PC-9 (cell line): Measurements from ENCODE around the gene VPS16.

Source experiments
- EZH2 ChIP-seq: fragments of 200-600 bp; sonication (generic); IDR thresholded peaks from 2 replicates; pipeline ENCODE4 v1.8.0; 2017; ENCODE audit warnings: antibody characterized with exemption, low read depth
- TF ChIP-seq, protein P1 (sequence below): fragments of 200-600 bp; sonication (generic); conservative IDR thresholded peaks from 2 replicates; pipeline ENCODE4 v1.6.1; 2017; ENCODE audit warnings: mixed run types, antibody characterized with exemption, mild to moderate bottlenecking, moderate library complexity

GRCh38 chr20:2909953-2910352 lies 69.4 kb downstream of the VPS16 start:
- TF ChIP-seq, protein P1, sequence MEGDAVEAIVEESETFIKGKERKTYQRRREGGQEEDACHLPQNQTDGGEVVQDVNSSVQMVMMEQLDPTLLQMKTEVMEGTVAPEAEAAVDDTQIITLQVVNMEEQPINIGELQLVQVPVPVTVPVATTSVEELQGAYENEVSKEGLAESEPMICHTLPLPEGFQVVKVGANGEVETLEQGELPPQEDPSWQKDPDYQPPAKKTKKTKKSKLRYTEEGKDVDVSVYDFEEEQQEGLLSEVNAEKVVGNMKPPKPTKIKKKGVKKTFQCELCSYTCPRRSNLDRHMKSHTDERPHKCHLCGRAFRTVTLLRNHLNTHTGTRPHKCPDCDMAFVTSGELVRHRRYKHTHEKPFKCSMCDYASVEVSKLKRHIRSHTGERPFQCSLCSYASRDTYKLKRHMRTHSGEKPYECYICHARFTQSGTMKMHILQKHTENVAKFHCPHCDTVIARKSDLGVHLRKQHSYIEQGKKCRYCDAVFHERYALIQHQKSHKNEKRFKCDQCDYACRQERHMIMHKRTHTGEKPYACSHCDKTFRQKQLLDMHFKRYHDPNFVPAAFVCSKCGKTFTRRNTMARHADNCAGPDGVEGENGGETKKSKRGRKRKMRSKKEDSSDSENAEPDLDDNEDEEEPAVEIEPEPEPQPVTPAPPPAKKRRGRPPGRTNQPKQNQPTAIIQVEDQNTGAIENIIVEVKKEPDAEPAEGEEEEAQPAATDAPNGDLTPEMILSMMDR, result no peak
- no peak for TF ChIP-seq EZH2
